AG04449 (cell line): ENCODE measurements around the gene ATP6V0C.

ENCODE experiments used
- CTCF ChIA-PET: fragments of 350-600 bp; formaldehyde crosslinking; extraction: SDS; loops from one replicate; lab custom pipeline; 2021; ENCODE audit warnings: antibody characterized with exemption; lab: Yijun Ruan, JAX
- POLR2A ChIA-PET: fragments of 400-600, 350-600 bp; formaldehyde crosslinking; extraction: SDS; loops from one replicate; lab custom pipeline; 2020; ENCODE audit warnings: antibody characterized with exemption, inconsistent platforms; lab: Yijun Ruan, JAX
- DNase-seq: peaks from one replicate; pipeline ENCODE4 v3.0.0-alpha.2; 2010; ENCODE audit warnings: low read depth, low spot score
- H3K4me3 ChIP-seq: 2 replicates; pipeline ENCODE4 v1.5.1; 2011; ENCODE audit warnings: low read depth, mild to moderate bottlenecking, control low read depth, low read length
- TF ChIP-seq, protein P1 (sequence below): IDR thresholded peaks from one replicate; pipeline ENCODE4 v1.5.1; 2011; ENCODE audit warnings: mild to moderate bottlenecking, moderate library complexity, low read length, control low read depth, inconsistent platforms; ENCODE audit not compliant: insufficient read depth; ENCODE audit errors: missing control alignments

Gene ATP6V0C

GRCh38 chr16:2468233-2468724, 45.5 kb upstream of the ATP6V0C start:
- POLR2A ChIA-PET = interaction anchor here (0.7 to 2.0 kb wide), 2 partner anchors 14 to 28 kb away, joined by 3 to 7 read pairs; no protein-coding TSS in a partner anchor
- TF ChIP-seq, protein P1, sequence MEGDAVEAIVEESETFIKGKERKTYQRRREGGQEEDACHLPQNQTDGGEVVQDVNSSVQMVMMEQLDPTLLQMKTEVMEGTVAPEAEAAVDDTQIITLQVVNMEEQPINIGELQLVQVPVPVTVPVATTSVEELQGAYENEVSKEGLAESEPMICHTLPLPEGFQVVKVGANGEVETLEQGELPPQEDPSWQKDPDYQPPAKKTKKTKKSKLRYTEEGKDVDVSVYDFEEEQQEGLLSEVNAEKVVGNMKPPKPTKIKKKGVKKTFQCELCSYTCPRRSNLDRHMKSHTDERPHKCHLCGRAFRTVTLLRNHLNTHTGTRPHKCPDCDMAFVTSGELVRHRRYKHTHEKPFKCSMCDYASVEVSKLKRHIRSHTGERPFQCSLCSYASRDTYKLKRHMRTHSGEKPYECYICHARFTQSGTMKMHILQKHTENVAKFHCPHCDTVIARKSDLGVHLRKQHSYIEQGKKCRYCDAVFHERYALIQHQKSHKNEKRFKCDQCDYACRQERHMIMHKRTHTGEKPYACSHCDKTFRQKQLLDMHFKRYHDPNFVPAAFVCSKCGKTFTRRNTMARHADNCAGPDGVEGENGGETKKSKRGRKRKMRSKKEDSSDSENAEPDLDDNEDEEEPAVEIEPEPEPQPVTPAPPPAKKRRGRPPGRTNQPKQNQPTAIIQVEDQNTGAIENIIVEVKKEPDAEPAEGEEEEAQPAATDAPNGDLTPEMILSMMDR = no peak
- DNase-seq = no peak
- peak overlapping the region; percentile 53 for H3K4me3 ChIP-seq
- CTCF ChIA-PET = interaction anchor here (0.8 to 2.0 kb wide), 3 partner anchors 9 to 38 kb away, joined by 4 to 8 read pairs (median 4); partner anchors contain the start of gene TEDC2

GRCh38 chr16:2468725-2469398, 44.9 kb upstream of the ATP6V0C start:
- ChIA-PET POLR2A (interaction anchor here (0.7 to 2.0 kb wide), 3 partner anchors 9 to 28 kb away, joined by 3 to 7 read pairs (median 5); partner anchors contain the start of gene TEDC2), CTCF (interaction anchor here (0.8 to 2.0 kb wide), 4 partner anchors 9 to 129 kb away, joined by 4 to 8 read pairs (median 4); partner anchors contain the start of genes ABCA3 and TEDC2)
- TF ChIP-seq, protein P1 = no peak
- peak overlapping the region; percentile 53 for H3K4me3 ChIP-seq
- DNase-seq = no peak

DNA sequence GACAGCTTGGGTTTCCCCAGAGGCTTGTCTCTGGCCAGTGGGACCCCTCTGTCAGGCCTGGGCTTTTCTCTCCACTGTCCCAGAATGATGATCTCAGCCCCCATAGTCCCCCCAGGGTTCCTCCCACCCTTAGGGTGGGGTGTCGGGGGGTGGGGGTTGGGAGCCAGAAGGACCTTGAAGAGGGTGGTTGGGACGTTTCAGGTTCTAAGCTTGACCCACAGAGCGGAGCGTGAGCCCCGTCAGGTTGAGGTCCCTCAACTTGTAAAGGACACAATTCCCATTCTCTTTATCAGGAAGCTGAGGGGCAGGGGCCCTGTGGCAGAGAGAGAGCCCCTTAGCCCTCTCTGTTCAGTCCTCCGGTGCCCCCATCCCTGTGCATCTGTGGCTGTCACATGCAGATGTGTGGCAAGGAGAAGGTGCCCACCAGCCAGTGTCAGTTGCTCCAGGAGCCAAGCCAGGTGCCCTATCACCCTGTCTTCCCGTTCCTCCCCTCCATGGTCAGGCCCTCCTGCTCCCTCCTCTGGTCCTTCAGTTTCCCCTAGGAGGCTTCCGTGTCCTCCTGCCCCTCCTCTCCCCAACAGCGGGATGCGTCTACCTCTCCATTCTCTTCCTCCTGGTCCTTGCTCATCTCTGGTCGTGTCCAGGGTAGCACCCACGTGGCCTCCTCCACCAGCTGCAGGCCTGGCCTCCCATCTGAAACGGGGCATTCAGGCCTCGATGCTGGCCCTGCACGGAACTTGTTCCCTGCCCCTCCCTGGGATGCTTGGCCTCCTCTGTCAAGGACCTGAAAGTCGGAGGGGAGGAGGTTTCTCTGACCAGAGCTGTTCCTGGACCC, 44.1 kb upstream of the ATP6V0C start:
- H3K4me3 ChIP-seq = no peak overlapping the region
- CTCF ChIA-PET = interaction anchor here (0.8 to 2.0 kb wide), 3 partner anchors 32 to 129 kb away, joined by 4 to 8 read pairs (median 5); partner anchors contain the start of gene ABCA3
- TF ChIP-seq, protein P1 = no peak
- POLR2A ChIA-PET = interaction anchor here (0.6 to 2.0 kb wide), 3 partner anchors 10 to 249 kb away, joined by 3 to 7 read pairs (median 5); partner anchors contain the start of gene TEDC2
- no peak for DNase-seq

- CTCF ChIA-PET = interaction anchor here (1.3 to 1.5 kb wide), 2 partner anchors 31 to 130 kb away, joined by 3 to 5 read pairs; partner anchors contain the start of gene ABCA3
- TF ChIP-seq, protein P1 = no peak
- DNase-seq = no peak
- POLR2A ChIA-PET = interaction anchor here (0.6 to 2.0 kb wide), 5 partner anchors 10 to 248 kb away, joined by 3 to 7 read pairs (median 3); partner anchors contain the start of gene TEDC2
- no peak overlapping the region for H3K4me3 ChIP-seq
Measured at GRCh38 chr16:2470234-2470601, 43.5 kb upstream of the ATP6V0C start.

DNA sequence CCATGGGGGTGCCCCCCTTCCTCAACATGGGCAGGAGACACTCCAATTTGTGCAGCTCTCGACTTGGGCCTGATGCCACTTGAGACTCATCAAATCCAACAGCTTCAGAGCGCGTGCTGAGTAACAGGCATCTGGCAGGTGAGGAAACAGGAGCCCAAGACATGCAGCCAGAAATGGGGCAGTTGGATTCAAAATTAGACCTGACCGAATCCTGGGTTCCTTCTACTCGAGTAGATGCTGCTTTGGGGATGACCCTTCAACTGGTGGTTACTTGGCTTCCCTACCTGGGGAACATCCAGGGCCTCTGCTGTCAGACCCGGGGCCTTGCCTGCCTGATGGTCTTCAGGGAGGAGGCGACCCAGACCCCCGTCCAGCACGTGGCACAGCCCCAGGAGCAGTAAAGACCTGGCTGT, 43.1 kb upstream of the ATP6V0C start:
- no peak overlapping the region for H3K4me3 ChIP-seq
- POLR2A ChIA-PET = interaction anchor here (0.6 to 0.9 kb wide), 4 partner anchors 11 to 248 kb away, joined by 3 read pairs; partner anchors contain the start of gene TEDC2
- TF ChIP-seq, protein P1 = no peak
- DNase-seq = no peak
- CTCF ChIA-PET = interaction anchor here (1.3 kb wide), 1 partner anchor 30 kb away, joined by 3 read pairs; no protein-coding TSS in a partner anchor
